ENCODE results near the gene MAD1L1. TPM values are rescaled to one million over a fixed set of nuclear protein-coding genes. Genes with fewer than 3 reads are reported as not detected.

The MAD1L1 gene
- polyA plus RNA-seq, 1 experiment = 32.0 TPM

DNA sequence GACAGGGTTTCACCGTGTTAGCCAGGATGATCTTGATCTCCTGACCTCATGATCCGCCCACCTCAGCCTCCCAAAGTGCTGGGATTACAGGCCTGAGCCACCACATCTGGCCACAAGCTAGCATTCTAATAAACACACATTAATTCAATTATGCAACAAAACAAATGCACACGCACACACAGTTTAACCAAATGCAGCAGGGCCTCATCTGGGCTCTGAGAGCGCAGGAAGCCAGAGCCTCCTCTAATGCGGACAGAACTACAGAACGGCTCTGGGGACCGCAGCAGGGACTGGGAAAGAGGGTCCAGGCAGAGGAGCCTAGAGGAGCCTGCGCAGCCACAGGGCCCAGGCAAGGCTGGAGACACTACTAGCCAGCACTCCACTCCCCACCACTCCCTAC is 3.8 kb downstream of the MAD1L1 start:
- Histone ChIP-seq H3K27me3 (ENCODE audit: control insufficient read depth, insufficient read depth, low read length) (no peaks in the 10 kb centered on the region), H3K36me3 (ENCODE audit: control insufficient read depth, insufficient read depth, low read length) (peaks cover 15% of the 10 kb centered on the region), H3K4me3 (ENCODE audit: low read depth, low read length) (no peak overlapping the region)
- CTCF ChIA-PET = no interaction called here
- TF ChIP-seq CTCF (IDR thresholded peaks at IDR 0.05; ENCODE audit: insufficient read depth, low read depth, low read length) = no peak
- POLR2A ChIA-PET = no interaction called here
- DNase-seq (ENCODE audit: low read depth) = no peak

GRCh38 chr7:2227699-2228098 is 5.0 kb downstream of the MAD1L1 start:
- no peaks in the 10 kb centered on the region for H3K27me3 ChIP-seq (ENCODE audit: control insufficient read depth, insufficient read depth, low read length)
- H3K36me3 ChIP-seq (ENCODE audit: control insufficient read depth, insufficient read depth, low read length) = peaks cover 20% of the 10 kb centered on the region
- H3K4me3 ChIP-seq (ENCODE audit: low read depth, low read length) = no peak overlapping the region
- ChIA-PET CTCF (no interaction called here), POLR2A (no interaction called here)
- no peak for DNase-seq (ENCODE audit: low read depth)
- no peak for TF ChIP-seq CTCF (IDR thresholded peaks at IDR 0.05; ENCODE audit: insufficient read depth, low read depth, low read length)

DNA sequence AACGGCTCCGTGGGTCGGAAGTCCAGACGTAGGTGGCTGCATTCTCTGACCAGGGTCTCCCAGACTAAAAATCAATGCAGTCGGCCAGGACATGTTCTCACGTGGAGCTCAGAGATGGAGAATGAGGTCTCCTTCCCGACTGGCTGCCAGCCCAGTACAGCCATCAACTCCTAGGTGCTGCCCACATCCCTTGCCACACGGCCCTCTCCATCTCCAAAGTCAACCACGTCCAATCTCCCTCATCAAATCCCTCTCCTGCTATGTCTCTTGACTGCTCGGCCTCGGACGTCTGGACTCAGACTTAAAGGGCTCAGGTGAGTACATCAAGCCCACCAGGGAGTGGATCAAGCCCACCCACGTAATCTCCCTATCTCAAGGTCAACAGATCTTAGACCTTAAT is 6.9 kb downstream of the MAD1L1 start:
- CTCF ChIA-PET = no interaction called here
- Histone ChIP-seq H3K27me3 (ENCODE audit: control insufficient read depth, insufficient read depth, low read length) (no peaks in the 10 kb centered on the region), H3K4me3 (ENCODE audit: low read depth, low read length) (no peak overlapping the region), H3K36me3 (ENCODE audit: control insufficient read depth, insufficient read depth, low read length) (peaks cover 28% of the 10 kb centered on the region)
- DNase-seq (ENCODE audit: low read depth) = no peak
- POLR2A ChIA-PET = no interaction called here
- TF ChIP-seq CTCF (IDR thresholded peaks at IDR 0.05; ENCODE audit: insufficient read depth, low read depth, low read length) = no peak

GRCh38 chr7:2225336-2225735 is 7.4 kb downstream of the MAD1L1 start:
- DNase-seq (ENCODE audit: low read depth) = no peak
- CTCF ChIA-PET = no interaction called here
- no peaks in the 10 kb centered on the region for H3K27me3 ChIP-seq (ENCODE audit: control insufficient read depth, insufficient read depth, low read length)
- no peak overlapping the region for H3K4me3 ChIP-seq (ENCODE audit: low read depth, low read length)
- H3K36me3 ChIP-seq (ENCODE audit: control insufficient read depth, insufficient read depth, low read length) = peaks cover 29% of the 10 kb centered on the region
- no peak for TF ChIP-seq CTCF (IDR thresholded peaks at IDR 0.05; ENCODE audit: insufficient read depth, low read depth, low read length)
- POLR2A ChIA-PET = no interaction called here

GRCh38 chr7:2224934-2225333 is 7.8 kb downstream of the MAD1L1 start:
- Histone ChIP-seq H3K4me3 (ENCODE audit: low read depth, low read length) (no peak overlapping the region), H3K36me3 (ENCODE audit: control insufficient read depth, insufficient read depth, low read length) (peaks cover 27% of the 10 kb centered on the region), H3K27me3 (ENCODE audit: control insufficient read depth, insufficient read depth, low read length) (no peaks in the 10 kb centered on the region)
- TF ChIP-seq CTCF (IDR thresholded peaks at IDR 0.05; ENCODE audit: insufficient read depth, low read depth, low read length) = no peak
- CTCF ChIA-PET = no interaction called here
- no peak for DNase-seq (ENCODE audit: low read depth)
- POLR2A ChIA-PET = no interaction called here
